ENCODE measurements around the gene IL19.
A peak's percentile ranks its signal among the peaks of the same experiment; 100 is the strongest.
"Not testable (repeated sequence)": the region's sequence is repeated elsewhere in the genome, so short reads cannot be mapped to it uniquely, and the experiment has no call there.

Gene IL19

GRCh38 chr1:206741142-206741701 lies 29.4 kb upstream of the IL19 start:
- DNase-seq (ENCODE audit: low read depth) = no peak

DNA sequence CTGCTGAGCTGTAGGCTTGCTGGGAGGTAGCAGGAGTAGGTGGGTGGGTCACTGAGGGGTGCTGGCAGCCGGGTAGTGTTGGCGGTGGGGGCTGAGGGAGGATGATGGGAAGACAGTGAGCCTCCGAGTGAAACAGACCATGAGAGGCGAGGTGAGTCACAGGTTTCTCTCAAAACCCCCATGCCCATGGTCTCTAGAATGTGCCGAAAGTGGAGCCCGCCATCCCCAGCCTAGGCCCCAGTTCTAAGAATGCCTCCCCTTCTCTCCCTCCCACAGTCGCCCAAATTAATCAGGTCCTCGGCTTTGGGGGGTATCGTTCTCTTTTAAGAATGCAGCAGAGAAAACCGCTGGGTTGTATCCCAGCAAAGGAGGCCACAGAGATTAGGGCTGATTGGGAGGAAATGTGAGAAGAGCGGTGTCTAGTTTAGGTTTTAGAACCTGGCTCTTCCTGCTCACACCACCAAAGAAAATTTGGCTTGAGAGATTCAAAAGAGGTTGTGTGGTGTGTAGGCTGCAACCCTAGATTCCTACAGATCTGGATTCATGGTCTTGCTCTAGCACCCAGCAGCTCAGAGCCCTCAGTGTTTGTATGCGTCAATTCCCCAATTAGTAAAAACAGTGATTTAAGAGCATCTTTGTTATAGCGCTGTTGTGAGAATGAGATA lies 27.7 kb upstream of the IL19 start:
- DNase-seq (ENCODE audit: low read depth) = no peak

GRCh38 chr1:206744683-206745082 lies 25.9 kb upstream of the IL19 start:
- DNase-seq (ENCODE audit: low read depth) = no peak

- DNase-seq (ENCODE audit: low read depth) = no peak
These were observed 25.3 kb upstream of the IL19 start for GRCh38 chr1:206745301-206745700.

- no peak for DNase-seq (ENCODE audit: low read depth)
These were observed 22.1 kb upstream of the IL19 start for GRCh38 chr1:206748348-206749030.

- no peak for DNase-seq (ENCODE audit: low read depth)
These were observed 18.7 kb upstream of the IL19 start for GRCh38 chr1:206751891-206752290.

DNA sequence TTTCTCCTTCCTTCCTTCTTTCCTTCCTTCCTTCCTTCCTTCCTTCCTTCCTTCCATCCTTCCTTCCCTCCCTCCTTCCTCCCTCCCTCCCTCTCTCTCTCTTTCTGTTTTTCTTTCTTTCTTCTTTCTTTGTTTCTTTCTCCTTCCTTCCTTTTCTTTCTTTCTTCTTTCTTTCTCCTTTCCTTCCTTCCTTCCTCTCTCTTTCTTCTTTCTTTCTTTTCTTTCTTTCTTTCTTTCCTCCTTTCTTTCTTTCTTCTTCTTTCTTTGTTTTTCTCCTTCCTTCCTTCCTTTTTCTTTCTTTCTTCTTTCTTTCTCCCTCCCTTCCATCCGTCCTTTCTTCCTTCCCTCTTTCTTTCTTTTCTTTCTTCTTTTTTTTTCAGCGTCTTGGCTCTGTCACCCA lies 18.1 kb upstream of the IL19 start:
- no peak for DNase-seq (ENCODE audit: low read depth)

DNA sequence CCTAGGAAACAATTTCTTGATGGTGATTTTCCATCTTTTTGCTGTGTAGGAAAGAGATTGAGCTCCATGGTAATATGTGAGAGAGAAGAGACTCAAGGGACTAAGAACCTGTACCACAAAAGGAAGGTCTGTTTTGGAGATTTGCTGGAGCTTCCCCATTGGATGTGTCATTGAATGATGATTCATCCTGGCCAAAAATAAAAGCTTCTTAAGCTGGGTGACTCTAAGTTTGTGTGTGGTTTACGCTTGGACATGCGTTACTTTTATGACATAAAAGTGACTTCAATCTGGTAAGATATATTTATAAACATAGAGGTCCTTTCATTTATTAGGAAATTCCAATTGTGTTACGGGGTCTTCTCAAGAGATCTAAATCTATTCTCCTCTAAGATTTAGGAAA lies 17.4 kb upstream of the IL19 start:
- DNase-seq (ENCODE audit: low read depth) = no peak

DNA sequence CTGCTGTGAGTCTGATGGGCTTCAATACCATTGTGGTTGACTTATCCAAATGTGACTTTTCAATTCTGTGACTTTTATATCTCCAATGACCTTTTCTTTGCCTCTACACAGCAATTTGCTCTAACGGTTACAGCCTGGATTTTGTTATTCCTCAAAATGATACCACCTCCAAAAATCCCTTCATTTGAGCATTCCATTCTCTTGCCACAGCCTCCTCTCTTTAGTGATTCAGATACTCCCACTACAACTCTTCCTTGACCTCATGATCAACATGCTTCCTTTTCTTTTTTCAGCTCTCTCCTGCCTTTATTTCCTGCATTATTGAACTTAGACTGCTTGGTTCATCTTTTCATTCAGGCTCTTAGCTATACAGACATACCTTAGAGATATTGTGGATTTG lies 16.6 kb upstream of the IL19 start:
- DNase-seq (ENCODE audit: low read depth) = no peak

DNA sequence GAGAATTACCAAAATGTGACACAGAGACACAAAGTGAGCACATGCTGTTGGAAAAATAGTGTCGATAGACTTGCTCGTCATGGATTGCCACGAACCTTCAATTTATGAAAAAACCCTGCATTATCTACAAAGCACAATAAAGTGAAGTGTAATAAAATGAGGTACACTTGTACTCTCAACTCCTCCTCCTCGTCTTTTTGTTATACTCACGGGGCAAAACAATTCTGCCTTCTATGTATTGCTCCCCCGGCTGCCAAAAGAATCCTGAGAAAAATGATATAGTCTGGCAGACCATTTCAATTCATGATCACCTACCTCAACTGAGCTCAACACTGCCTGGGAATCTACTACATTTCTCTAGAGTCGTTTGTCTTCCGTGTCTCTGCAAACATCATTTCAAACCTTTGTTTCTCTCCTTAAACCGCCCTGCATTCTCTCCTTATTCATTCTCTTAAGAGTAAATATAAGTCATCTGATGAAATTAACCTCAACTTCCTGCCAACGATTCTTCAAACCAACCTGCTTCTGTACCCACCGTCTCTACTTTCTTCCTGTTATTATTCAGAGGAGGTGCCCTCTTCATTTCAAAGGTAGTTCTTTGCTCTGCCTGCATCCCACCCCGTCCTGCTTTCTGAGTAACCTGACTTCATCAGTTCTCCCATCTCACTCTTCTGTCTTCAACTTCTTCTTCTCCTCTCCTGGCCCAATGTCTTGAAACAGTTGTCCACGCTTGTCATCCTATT lies 12.9 kb upstream of the IL19 start:
- DNase-seq (ENCODE audit: low read depth) = no peak

DNA sequence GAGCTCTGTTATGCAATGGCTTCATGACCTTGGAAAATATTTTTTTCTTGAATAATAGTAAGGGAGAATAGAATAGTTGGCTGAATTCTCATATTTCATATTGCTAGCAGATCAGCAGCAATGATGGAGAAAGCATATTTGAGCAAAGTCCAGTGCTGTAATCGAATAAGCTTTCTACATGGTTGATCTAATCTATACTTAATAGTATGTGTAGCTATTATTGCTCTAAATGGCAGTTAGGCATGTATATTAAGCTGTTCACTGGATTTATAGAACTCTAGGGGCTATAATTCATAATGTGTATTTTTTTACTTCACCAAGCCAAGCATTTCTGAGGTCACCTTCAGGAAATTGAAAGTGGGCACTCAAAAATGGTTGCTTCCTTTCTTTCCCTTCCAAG lies 10.0 kb upstream of the IL19 start:
- DNase-seq (ENCODE audit: low read depth) = no peak

DNA sequence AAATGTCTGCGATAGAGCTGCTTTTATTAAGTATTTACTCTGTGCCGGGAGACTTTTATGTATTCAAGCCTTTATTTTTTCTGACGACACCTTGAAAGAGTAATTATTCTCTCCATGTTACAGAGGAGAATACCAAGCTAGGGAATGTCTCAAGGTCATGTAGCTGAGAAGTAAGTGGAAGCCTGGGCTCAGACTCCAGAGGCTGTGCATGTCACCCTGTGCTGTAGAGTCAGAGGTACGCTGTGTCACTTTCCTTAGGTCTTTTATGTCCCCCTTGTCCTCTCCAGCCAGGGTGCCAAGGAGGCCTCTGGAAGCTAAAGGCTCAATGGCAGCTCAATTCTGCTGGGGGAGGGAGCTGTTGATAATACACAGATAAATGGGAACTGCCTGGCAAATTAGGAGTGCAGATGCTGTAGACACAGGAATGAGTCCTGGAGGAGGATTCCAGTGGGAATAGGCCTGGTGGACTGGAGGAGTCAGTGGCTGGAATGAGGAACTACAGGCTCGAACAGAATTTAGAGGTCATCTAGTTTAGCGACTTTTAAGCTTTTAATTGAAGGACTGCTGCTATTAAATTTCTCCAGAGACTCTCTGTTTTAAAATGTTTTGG lies 9.3 kb upstream of the IL19 start:
- no peak for DNase-seq (ENCODE audit: low read depth)

- not testable (repeated sequence) for DNase-seq (ENCODE audit: low read depth)
These were observed 7.7 kb upstream of the IL19 start for GRCh38 chr1:206762741-206763364.

DNA sequence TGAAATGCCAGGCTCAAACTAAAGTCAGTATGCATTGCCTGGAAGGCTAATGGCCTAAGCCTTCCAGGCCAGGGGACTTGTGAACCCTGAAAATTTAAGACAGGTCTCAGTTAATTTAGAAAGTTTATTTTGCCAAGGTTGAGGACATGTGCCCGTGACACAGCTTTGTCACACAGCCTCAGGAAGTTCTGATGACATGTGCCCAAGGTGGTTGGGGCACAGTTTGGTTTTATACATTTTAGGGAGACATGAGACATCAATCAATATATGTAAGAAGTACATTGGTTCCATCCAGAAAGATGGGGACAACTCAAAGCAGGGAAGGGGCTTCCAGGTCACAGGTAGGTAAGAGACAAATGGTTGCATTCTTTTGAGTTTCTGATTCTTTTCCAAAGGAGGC lies 4.8 kb upstream of the IL19 start:
- DNase-seq (ENCODE audit: low read depth) = not testable (repeated sequence)

DNA sequence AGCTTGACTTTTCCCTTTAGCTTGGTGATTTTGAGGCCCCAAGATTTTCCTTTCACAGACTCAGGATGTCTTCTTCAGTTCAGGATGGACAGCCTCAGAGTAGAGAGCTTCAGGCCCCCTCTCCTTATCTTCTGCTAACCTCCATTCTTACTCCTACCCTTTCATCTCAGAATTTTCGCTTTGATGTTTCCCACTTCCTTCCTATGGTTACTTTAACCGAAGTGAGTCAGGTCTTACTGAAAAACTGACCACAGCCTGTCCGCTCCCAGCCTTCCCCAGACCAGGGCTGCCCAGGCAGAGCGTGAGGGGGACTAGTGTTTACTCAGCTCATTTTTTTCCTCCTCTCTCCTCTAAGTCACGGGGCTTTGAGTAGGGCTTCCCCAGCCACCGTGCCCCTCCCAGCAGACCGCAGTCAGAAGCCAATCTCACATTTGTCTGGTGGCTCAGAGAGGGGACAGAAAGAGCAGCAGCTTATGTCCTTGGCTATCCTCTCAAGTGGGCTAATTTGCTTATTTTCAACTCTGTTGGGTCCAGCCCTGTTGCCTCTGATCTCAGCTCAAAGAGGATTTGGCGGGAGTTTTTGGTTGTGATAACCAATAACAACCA lies 4.2 kb upstream of the IL19 start:
- DNase-seq (ENCODE audit: low read depth) = peak; percentile 79

DNA sequence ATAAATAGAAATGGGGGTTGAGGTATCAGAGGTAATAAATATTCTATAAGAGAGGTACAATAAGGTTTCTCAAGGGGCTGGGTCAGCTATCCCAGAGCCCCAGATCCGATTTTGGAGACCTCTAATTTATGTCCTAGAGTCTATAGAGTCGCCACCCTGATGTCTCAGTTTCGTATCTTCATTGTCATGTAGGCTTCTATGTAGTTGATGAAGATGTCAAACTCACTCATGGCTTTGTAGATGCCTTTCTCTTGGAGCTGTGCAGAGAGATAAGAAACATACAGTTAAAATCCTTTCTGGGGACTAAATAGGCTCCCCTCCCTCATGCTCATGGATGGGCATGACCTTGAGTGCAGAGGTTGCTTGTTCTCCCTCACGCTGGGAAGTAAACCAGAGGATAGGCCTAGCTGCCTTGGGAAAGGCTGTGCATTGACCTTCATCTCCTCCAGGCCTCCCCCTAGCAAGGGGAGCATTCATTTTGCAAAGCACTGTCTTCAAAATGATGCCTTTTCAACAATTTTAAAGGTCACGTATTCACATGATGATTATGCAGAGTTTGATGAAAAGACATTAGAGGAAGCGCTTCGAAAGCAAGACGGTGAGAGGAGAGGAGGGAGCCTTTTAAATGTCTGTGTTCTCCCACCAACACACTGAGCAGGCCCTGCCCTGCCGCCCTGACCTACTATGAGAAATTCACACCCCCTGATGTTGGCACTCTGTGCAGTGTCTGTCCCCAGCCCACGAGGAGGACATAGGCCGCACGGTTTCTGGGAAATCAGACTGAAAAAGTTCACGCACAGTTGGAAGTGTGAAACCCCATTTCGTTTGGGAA lies 1.9 kb upstream of the IL19 start:
- no peak for DNase-seq (ENCODE audit: low read depth)

GRCh38 chr1:206769304-206769731 lies 1.3 kb upstream of the IL19 start:
- DNase-seq (ENCODE audit: low read depth) = no peak

- no peak for DNase-seq (ENCODE audit: low read depth)
These were observed 742 bp downstream of the IL19 start for GRCh38 chr1:206771338-206771692.

DNA sequence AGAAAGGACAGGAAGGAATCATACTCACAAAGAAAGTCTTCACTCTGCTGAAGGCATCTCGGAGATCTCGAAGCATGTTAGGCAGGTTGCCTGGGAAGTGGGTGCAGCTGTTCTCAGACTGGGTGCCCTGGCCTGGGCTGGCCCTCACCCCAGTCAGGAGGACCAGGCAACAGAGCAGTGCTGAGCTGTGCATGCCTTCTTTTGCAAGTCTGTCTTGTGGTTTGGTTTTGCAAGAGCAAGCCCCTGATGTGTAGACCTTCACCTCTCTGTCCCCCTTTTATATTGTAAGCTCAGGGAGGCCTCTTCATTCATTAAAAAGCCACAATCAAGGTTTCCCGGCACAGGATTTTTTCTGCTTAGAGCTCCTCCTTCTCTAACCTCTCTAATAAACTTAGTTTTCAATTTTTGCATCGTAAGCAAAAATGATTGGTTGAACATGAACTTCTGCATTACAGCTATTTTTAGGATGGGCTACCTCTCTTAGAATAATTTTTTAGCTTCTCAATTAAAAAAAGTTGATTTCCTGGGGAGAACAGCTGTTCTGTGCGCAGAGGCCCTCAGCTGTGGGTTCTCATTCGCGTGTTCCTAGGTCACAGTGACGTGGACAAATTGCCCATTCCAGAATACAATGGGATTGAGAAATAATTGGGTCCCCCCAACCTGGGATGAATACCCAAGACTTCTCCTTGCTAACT lies 1.8 kb downstream of the IL19 start, which contains the start of gene IL10:
Gene IL10 (minus strand): TSS at position 252 of the 695 bp plus-strand sequence. CDS start 59 bp downstream, at position 193.
- no peak for DNase-seq (ENCODE audit: low read depth)

- no peak for DNase-seq (ENCODE audit: low read depth)
These were observed 3.5 kb downstream of the IL19 start for GRCh38 chr1:206774093-206774492.

Measured in CMK (cell line).